GM12878 (cell line): ENCODE data around the gene TTLL7. TPM values are rescaled to one million over a fixed set of nuclear protein-coding genes. Genes with fewer than 3 reads are reported as not detected.

Source experiments
- CREB1 ChIP-seq: IDR thresholded peaks from 2 replicates; pipeline ENCODE4 v1.6.1; 2012; ENCODE audit warnings: low read depth, mild to moderate bottlenecking, inconsistent platforms
- EGR1 ChIP-seq, 2 experiments: IDR thresholded peaks; 1 replicate in 1 of 2; 2 replicates in 1 of 2; pipeline ENCODE4 v1.6.1; 2011 to 2012; ENCODE audit warnings: low read depth in 2 of 2, low read length in 2 of 2, borderline replicate concordance in 1 of 2, mild to moderate bottlenecking in 1 of 2, moderate library complexity in 1 of 2
- HDAC6 ChIP-seq: fragments of 200-600 bp; sonication (generic); IDR thresholded peaks from one replicate; pipeline ENCODE4 v1.8.0; 2017; ENCODE audit warnings: antibody characterized with exemption; ENCODE audit not compliant: unreplicated experiment
- KAT2A ChIP-seq: conservative IDR thresholded peaks from 2 replicates; pipeline ENCODE4 v1.6.1; 2011; ENCODE audit warnings: low read depth, low read length; ENCODE audit not compliant: control insufficient read depth
- STAT3 ChIP-seq: IDR thresholded peaks from 2 replicates; pipeline ENCODE4 v1.6.1; 2011; ENCODE audit warnings: low read depth, low read length, improper control_type of control experiment
- TCF3 ChIP-seq: IDR thresholded peaks from 2 replicates; pipeline ENCODE4 v1.6.1; 2012; ENCODE audit warnings: low read depth, mild to moderate bottlenecking, low read length, borderline replicate concordance; ENCODE audit not compliant: insufficient read depth
- polyA plus RNA-seq, 11 experiments: library from polyadenylated mRNA; depleted of rRNA in 4 of 11; unstranded in 6 of 11; stranded (reverse) in 5 of 11; fragments of >200 nt; fragmentation: Nextera tagmentation in 4 of 11; fragmentation: Illumina TruSeq in 1 of 11; extraction: Ambion mirVana in 4 of 11; extraction: Trizol in 1 of 11; gene quantifications; 1 replicate in 1 of 11; 2 replicates in 10 of 11; pipeline versions ENCODE4 v1.2.1 to v1.2.3, GENCODE V29; 2011 to 2016; ENCODE audit warnings: inconsistent platforms in 2 of 11, missing spikeins in 2 of 11, low read depth in 1 of 11
- total RNA-seq, 4 experiments: library from RNA; depleted of rRNA in 3 of 4; stranded (reverse); fragments of >200 nt in 3 of 4; fragmentation: Illumina TruSeq in 1 of 4; extraction: Trizol in 1 of 4; gene quantifications; 2 replicates each; pipeline versions ENCODE4 v1.2.1 to v1.2.3, GENCODE V29; 2013 to 2021
- TF ChIP-seq, protein P1 (sequence below): fragments of 150-350 bp; IDR thresholded peaks from 2 replicates; pipeline ENCODE4 v1.6.1; 2016; ENCODE audit warnings: low read depth, low read length
- TF ChIP-seq, protein P2 (sequence below): fragments of 450-650 bp; conservative IDR thresholded peaks from 2 replicates; pipeline ENCODE4 v1.6.1; 2017; ENCODE audit warnings: mild to moderate bottlenecking, moderate library complexity

TTLL7 gene
- total and polyA plus RNA-seq, 10 of the 15 experiments (the other 5 are each of a cell fraction or from before 2014, with no cell fraction given), result 0.03 to 1.4 (median 0.61) TPM

DNA sequence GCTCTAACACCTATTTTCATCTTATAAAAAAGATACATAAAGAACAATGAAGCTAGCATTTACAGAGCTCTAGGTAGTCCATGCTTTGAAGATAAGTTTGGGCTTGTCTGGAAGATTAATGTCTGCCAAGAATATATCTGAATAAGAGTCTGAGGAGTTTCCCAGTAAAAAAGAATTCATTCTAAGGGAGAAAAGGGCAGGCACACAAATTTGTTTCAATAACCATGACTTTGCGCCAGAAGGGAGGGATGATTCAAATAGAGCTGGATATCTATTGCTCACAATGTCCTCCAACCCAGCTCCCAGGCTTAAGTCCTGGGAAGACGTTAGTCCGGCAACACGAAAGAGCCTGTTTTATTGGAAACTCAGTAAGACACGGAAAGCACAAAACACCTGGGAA lies 9.7 kb upstream of the TTLL7 start (continued):
- TF ChIP-seq, protein P1, sequence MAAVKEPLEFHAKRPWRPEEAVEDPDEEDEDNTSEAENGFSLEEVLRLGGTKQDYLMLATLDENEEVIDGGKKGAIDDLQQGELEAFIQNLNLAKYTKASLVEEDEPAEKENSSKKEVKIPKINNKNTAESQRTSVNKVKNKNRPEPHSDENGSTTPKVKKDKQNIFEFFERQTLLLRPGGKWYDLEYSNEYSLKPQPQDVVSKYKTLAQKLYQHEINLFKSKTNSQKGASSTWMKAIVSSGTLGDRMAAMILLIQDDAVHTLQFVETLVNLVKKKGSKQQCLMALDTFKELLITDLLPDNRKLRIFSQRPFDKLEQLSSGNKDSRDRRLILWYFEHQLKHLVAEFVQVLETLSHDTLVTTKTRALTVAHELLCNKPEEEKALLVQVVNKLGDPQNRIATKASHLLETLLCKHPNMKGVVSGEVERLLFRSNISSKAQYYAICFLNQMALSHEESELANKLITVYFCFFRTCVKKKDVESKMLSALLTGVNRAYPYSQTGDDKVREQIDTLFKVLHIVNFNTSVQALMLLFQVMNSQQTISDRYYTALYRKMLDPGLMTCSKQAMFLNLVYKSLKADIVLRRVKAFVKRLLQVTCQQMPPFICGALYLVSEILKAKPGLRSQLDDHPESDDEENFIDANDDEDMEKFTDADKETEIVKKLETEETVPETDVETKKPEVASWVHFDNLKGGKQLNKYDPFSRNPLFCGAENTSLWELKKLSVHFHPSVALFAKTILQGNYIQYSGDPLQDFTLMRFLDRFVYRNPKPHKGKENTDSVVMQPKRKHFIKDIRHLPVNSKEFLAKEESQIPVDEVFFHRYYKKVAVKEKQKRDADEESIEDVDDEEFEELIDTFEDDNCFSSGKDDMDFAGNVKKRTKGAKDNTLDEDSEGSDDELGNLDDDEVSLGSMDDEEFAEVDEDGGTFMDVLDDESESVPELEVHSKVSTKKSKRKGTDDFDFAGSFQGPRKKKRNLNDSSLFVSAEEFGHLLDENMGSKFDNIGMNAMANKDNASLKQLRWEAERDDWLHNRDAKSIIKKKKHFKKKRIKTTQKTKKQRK, result no peak
- TF ChIP-seq STAT3 (no peak), CREB1 (no peak), EGR1 (IDR thresholded peaks at IDR 0.05; ENCODE audit: borderline replicate concordance in 1 of 2, low read depth in 2 of 2, low read length in 2 of 2) (no peak), TCF3 (no peak), HDAC6 (no peak), KAT2A (no peak)
- TF ChIP-seq, protein P2, sequence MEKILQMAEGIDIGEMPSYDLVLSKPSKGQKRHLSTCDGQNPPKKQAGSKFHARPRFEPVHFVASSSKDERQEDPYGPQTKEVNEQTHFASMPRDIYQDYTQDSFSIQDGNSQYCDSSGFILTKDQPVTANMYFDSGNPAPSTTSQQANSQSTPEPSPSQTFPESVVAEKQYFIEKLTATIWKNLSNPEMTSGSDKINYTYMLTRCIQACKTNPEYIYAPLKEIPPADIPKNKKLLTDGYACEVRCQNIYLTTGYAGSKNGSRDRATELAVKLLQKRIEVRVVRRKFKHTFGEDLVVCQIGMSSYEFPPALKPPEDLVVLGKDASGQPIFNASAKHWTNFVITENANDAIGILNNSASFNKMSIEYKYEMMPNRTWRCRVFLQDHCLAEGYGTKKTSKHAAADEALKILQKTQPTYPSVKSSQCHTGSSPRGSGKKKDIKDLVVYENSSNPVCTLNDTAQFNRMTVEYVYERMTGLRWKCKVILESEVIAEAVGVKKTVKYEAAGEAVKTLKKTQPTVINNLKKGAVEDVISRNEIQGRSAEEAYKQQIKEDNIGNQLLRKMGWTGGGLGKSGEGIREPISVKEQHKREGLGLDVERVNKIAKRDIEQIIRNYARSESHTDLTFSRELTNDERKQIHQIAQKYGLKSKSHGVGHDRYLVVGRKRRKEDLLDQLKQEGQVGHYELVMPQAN, result no peak
- TF ChIP-seq, all 136 proteins: peak for 0
